Astrocyte of the hippocampus (primary cell): ENCODE data around the gene ALKBH3.

ENCODE experiments used
- DNase-seq: peaks from one replicate; pipeline ENCODE4 v3.0.0; 2011; ENCODE audit warnings: low read depth, low spot score

The ALKBH3 gene

GRCh38 chr11:43959321-43959995 is 78.8 kb downstream of the ALKBH3 start:
- no peak for DNase-seq

- DNase-seq, result no peak
Observed at GRCh38 chr11:43962383-43963278, 82.0 kb downstream of the ALKBH3 start.

GRCh38 chr11:43963279-43963620 is 82.6 kb downstream of the ALKBH3 start:
- DNase-seq, result no peak

GRCh38 chr11:43967661-43968060 is 87.0 kb downstream of the ALKBH3 start:
- DNase-seq, result no peak

- no peak for DNase-seq
Observed at GRCh38 chr11:43968719-43969118, 88.1 kb downstream of the ALKBH3 start.

GRCh38 chr11:43969543-43969942 is 88.9 kb downstream of the ALKBH3 start:
- no peak for DNase-seq
